ENCODE measurements around the gene EEF1AKMT1. TPM values are rescaled to one million over a fixed set of nuclear protein-coding genes. Genes with fewer than 3 reads are reported as not detected.
"Not testable (repeated sequence)": the region's sequence is repeated elsewhere in the genome, so short reads cannot be mapped to it uniquely, and the experiment has no call there.

EEF1AKMT1 gene
- total RNA-seq, 4 donors from 2014 or later = 1.4 to 3.6 (median 2.2) TPM; not detected in 1

- Histone ChIP-seq H3K27ac (no peak overlapping the region), H3K9me3 (peaks cover 0 to 13% (median 0%) of the 10 kb centered on the region in 4 donors), H3K27me3 (no peaks in the 10 kb centered on the region), H3K4me1 (no peaks in the 10 kb centered on the region), H3K4me3 (no peak overlapping the region), H3K36me3 (no peaks in the 10 kb centered on the region)
- TF ChIP-seq POLR2A (IDR thresholded peaks at IDR 0.05) (no peak), CTCF (IDR thresholded peaks at IDR 0.05) (no peak)
- no peak for DNase-seq
Measured at GRCh38 chr13:20749377-20749776, 24.4 kb downstream of the EEF1AKMT1 start.

GRCh38 chr13:20743830-20744404, 29.8 kb downstream of the EEF1AKMT1 start:
- H3K27ac ChIP-seq, H3K36me3 ChIP-seq, H3K9me3 ChIP-seq, H3K4me3 ChIP-seq, DNase-seq, H3K27me3 ChIP-seq, H3K4me1 ChIP-seq: not testable (repeated sequence)

- Histone ChIP-seq H3K9me3 (no peaks in the 10 kb centered on the region), H3K4me1 (no peaks in the 10 kb centered on the region), H3K36me3 (no peaks in the 10 kb centered on the region), H3K27me3 (no peaks in the 10 kb centered on the region), H3K27ac (no peak overlapping the region), H3K4me3 (no peak overlapping the region)
- no peak for TF ChIP-seq CTCF (IDR thresholded peaks at IDR 0.05)
- TF ChIP-seq POLR2A (IDR thresholded peaks at IDR 0.05) = no peak
- no peak for DNase-seq
Measured at GRCh38 chr13:20740021-20740420, 33.7 kb downstream of the EEF1AKMT1 start.

GRCh38 chr13:20738616-20739015, 35.1 kb downstream of the EEF1AKMT1 start:
- H3K36me3 ChIP-seq = no peaks in the 10 kb centered on the region

GRCh38 chr13:20729633-20730585, 43.9 kb downstream of the EEF1AKMT1 start:
- DNase-seq = no peak
- H3K36me3 ChIP-seq = no peaks in the 10 kb centered on the region
- H3K9me3 ChIP-seq = no peaks in the 10 kb centered on the region
- no peaks in the 10 kb centered on the region for H3K4me1 ChIP-seq
- no peaks in the 10 kb centered on the region for H3K27me3 ChIP-seq
- no peak overlapping the region for H3K4me3 ChIP-seq
- TF ChIP-seq CTCF (IDR thresholded peaks at IDR 0.05) (no peak), POLR2A (IDR thresholded peaks at IDR 0.05) (no peak)
- H3K27ac ChIP-seq = no peak overlapping the region

More at GRCh38 chr13:20738616-20739015, 35.1 kb downstream of the EEF1AKMT1 start:
- Histone ChIP-seq H3K27ac (no peak overlapping the region), H3K27me3 (no peaks in the 10 kb centered on the region), H3K4me1 (no peaks in the 10 kb centered on the region), H3K4me3 (no peak overlapping the region), H3K9me3 (no peaks in the 10 kb centered on the region)
- no peak for DNase-seq
- TF ChIP-seq POLR2A (IDR thresholded peaks at IDR 0.05) = no peak
- no peak for TF ChIP-seq CTCF (IDR thresholded peaks at IDR 0.05)

Measured in Peyer's patch (tissue), 4 donors.